ENCODE measurements around the gene TNFSF10. TPM values are rescaled to one million over a fixed set of nuclear protein-coding genes. Genes with fewer than 3 reads are reported as not detected.
A peak's percentile ranks its signal among the peaks of the same experiment; 100 is the strongest.

TNFSF10 gene
- total and polyA plus RNA-seq, 9 of the 15 experiments (the other 6 are each of a cell fraction or from before 2014, with no cell fraction given), result 0.07 to 1.3 (median 0.27) TPM; not detected in 1

DNA sequence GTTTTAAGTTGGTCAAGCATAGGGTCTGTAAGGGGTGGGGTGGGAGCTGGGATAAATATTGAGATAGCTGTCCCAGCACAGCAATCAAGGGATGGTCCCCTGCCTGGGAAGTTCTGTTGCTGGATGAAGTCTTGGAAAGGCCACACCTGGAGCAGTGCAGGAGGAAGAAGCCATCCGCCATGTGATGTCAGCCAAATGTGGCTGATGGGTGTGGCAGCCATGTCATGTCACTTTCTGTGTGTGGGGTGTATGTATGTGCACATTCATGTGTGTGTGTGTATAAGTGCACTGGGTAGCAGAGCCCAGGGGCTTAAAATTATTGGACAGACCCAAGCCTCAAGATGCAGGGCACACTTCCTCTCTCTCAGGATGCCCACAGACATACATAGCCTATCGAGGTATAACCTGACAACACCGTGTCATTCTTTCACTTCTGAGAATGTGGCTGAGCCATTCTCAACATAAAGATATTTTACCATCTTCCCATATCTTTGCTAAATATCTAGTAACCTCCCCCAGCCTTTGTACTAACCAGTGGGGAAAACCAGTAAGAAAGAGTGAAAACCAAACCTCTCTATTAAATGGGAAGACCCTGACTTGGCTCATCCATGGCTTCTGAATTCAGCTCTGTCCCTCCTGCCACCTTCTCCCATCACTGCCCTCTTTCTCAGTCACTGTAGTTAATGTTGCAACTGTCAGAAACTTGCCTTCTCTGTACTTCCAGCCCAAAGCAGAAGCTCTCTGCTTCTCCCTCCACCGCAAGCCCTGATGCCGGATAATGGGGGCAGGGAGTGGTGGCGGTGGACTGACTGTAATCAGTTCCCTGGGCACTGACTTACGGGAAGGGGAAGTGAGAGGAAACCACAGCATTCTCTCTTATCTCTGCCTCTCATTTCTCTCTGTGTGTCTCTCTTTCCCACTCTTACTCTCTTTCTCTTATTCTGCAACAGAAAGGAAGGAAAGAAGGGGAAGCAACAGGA, 11.2 kb downstream of the TNFSF10 start (continued):
- TF ChIP-seq FOXA3 (CRISPR knock-in tag; conservative IDR thresholded peaks at IDR 0.05 in 1 of 2, IDR thresholded peaks at IDR 0.05 in 1 of 2), result 0 out of 4 replicates have a peak, but pooled peaks of 1 of the 2 experiments have one; percentile 6
- TF ChIP-seq CREM (IDR thresholded peaks at IDR 0.05; ENCODE audit: low read depth), result peak; percentile 34; the same call in 1 of the 2 replicates
- TF ChIP-seq ZNF778 (CRISPR knock-in tag; IDR thresholded peaks at IDR 0.05), result no peak
- TF ChIP-seq PHB (CRISPR knock-in tag; IDR thresholded peaks at IDR 0.05), result no peak
- no peak for TF ChIP-seq HNRNPK (IDR thresholded peaks at IDR 0.05; ENCODE audit: low read depth, low read length, poor library complexity, severe bottlenecking)
- no peak for TF ChIP-seq ADNP (tag; IDR thresholded peaks at IDR 0.05)
- TF ChIP-seq ZNF584 (CRISPR knock-in tag; IDR thresholded peaks at IDR 0.05; ENCODE audit: low read depth), result peak; percentile 87
- no peak for TF ChIP-seq KLF10 (CRISPR knock-in tag; IDR thresholded peaks at IDR 0.05)
- no peak for TF ChIP-seq ZSCAN29 (IDR thresholded peaks at IDR 0.05)
- no peak for TF ChIP-seq CBFB (CRISPR knock-in tag; IDR thresholded peaks at IDR 0.05)
- no peak for TF ChIP-seq RBFOX2 (IDR thresholded peaks at IDR 0.05; ENCODE audit: low read depth, low read length)
- no peak for TF ChIP-seq CBFA2T2 (conservative IDR thresholded peaks at IDR 0.05)
- TF ChIP-seq, protein P1, sequence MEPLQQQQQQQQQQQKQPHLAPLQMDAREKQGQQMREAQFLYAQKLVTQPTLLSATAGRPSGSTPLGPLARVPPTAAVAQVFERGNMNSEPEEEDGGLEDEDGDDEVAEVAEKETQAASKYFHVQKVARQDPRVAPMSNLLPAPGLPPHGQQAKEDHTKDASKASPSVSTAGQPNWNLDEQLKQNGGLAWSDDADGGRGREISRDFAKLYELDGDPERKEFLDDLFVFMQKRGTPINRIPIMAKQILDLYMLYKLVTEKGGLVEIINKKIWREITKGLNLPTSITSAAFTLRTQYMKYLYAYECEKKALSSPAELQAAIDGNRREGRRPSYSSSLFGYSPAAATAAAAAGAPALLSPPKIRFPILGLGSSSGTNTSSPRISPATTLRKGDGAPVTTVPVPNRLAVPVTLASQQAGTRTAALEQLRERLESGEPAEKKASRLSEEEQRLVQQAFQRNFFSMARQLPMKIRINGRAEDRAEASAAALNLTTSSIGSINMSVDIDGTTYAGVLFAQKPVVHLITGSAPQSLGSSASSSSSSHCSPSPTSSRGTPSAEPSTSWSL (CRISPR knock-in tag; IDR thresholded peaks at IDR 0.05; ENCODE audit: borderline replicate concordance), result no peak
- TF ChIP-seq MYNN (IDR thresholded peaks at IDR 0.05), result peak; percentile 60; the same call in 1 of the 2 replicates
- no peak for TF ChIP-seq MYNN (CRISPR knock-in tag; IDR thresholded peaks at IDR 0.05)
- TF ChIP-seq, protein P2, sequence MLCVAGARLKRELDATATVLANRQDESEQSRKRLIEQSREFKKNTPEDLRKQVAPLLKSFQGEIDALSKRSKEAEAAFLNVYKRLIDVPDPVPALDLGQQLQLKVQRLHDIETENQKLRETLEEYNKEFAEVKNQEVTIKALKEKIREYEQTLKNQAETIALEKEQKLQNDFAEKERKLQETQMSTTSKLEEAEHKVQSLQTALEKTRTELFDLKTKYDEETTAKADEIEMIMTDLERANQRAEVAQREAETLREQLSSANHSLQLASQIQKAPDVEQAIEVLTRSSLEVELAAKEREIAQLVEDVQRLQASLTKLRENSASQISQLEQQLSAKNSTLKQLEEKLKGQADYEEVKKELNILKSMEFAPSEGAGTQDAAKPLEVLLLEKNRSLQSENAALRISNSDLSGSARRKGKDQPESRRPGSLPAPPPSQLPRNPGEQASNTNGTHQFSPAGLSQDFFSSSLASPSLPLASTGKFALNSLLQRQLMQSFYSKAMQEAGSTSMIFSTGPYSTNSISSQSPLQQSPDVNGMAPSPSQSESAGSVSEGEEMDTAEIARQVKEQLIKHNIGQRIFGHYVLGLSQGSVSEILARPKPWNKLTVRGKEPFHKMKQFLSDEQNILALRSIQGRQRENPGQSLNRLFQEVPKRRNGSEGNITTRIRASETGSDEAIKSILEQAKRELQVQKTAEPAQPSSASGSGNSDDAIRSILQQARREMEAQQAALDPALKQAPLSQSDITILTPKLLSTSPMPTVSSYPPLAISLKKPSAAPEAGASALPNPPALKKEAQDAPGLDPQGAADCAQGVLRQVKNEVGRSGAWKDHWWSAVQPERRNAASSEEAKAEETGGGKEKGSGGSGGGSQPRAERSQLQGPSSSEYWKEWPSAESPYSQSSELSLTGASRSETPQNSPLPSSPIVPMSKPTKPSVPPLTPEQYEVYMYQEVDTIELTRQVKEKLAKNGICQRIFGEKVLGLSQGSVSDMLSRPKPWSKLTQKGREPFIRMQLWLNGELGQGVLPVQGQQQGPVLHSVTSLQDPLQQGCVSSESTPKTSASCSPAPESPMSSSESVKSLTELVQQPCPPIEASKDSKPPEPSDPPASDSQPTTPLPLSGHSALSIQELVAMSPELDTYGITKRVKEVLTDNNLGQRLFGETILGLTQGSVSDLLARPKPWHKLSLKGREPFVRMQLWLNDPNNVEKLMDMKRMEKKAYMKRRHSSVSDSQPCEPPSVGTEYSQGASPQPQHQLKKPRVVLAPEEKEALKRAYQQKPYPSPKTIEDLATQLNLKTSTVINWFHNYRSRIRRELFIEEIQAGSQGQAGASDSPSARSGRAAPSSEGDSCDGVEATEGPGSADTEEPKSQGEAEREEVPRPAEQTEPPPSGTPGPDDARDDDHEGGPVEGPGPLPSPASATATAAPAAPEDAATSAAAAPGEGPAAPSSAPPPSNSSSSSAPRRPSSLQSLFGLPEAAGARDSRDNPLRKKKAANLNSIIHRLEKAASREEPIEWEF (CRISPR knock-in tag; IDR thresholded peaks at IDR 0.05), result no peak
- TF ChIP-seq MTA3 (IDR thresholded peaks at IDR 0.05; ENCODE audit: borderline replicate concordance), result peak; percentile 69; the same call in 1 of the 2 replicates
- TF ChIP-seq, protein P3, sequence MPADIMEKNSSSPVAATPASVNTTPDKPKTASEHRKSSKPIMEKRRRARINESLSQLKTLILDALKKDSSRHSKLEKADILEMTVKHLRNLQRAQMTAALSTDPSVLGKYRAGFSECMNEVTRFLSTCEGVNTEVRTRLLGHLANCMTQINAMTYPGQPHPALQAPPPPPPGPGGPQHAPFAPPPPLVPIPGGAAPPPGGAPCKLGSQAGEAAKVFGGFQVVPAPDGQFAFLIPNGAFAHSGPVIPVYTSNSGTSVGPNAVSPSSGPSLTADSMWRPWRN (IDR thresholded peaks at IDR 0.05; ENCODE audit: low read depth), result peak; percentile 28; the same call in 1 of the 2 replicates
- TF ChIP-seq NFRKB (IDR thresholded peaks at IDR 0.05; ENCODE audit: low read depth), result no peak
- TF ChIP-seq ARID2 (IDR thresholded peaks at IDR 0.05), result no peak

All from K562 (cell line).